Ureter (tissue), 1 donor: Measurements from ENCODE around the gene SDR9C7. TPM values are rescaled to one million over a fixed set of nuclear protein-coding genes. Genes with fewer than 3 reads are reported as not detected.

ENCODE experiments used
- DNase-seq: peaks from one replicate; pipeline ENCODE4 v3.0.0-alpha.2; 2020; ENCODE audit warnings: low spot score
- total RNA-seq: library from RNA; stranded (reverse); gene quantifications from one replicate; pipeline ENCODE4 v1.2.4, GENCODE V29; 2023
- donor health status: DM: yes; HTN: yes; CAD: no.

SDR9C7 gene
- total RNA-seq, 1 donor from 2014 or later, result not detected

- no peak for DNase-seq
These were observed 56.8 kb downstream of the SDR9C7 start for GRCh38 chr12:56877195-56878009.

GRCh38 chr12:56874821-56875220 lies 59.4 kb downstream of the SDR9C7 start:
- DNase-seq, result no peak

GRCh38 chr12:56873382-56873781 lies 60.8 kb downstream of the SDR9C7 start:
- no peak for DNase-seq

Other genes with a start within 250 kb of the SDR9C7 start
- 212 TPM for gene PTGES3, start 246.1 kb downstream of the SDR9C7 start, total RNA-seq
- 1,021 TPM for gene NACA, start 209.1 kb downstream of the SDR9C7 start, total RNA-seq
- 4.6 TPM for gene PRIM1, start 182.1 kb downstream of the SDR9C7 start, total RNA-seq
- gene HSD17B6, start 171.1 kb downstream of the SDR9C7 start, total RNA-seq, result 1.1 TPM
- 0.83 TPM for gene RDH16, start 23.2 kb upstream of the SDR9C7 start, total RNA-seq
- gene ZBTB39, start 72.1 kb upstream of the SDR9C7 start, total RNA-seq, result 7.5 TPM
- not detected for gene TAC3, start 82.1 kb upstream of the SDR9C7 start, total RNA-seq
- 0.23 TPM for gene MYO1A, start 115.7 kb upstream of the SDR9C7 start, total RNA-seq
- gene NEMP1, start 144.4 kb upstream of the SDR9C7 start, total RNA-seq, result 12.5 TPM
- 16.2 TPM for gene NAB2, start 154.7 kb upstream of the SDR9C7 start, total RNA-seq
- gene STAT6, start 177.0 kb upstream of the SDR9C7 start, total RNA-seq, result 280 TPM
- 180 TPM for gene LRP1, start 194.1 kb upstream of the SDR9C7 start, total RNA-seq
- not detected for gene LRP1-AS, start 213.2 kb upstream of the SDR9C7 start, total RNA-seq